Inflammatory macrophage treated with lipopolysaccharide for 1 hour (primary cell): Measurements from ENCODE around the gene EFCAB8.

ENCODE experiments used
- DNase-seq, 2 donors: peaks; one replicate each; pipeline ENCODE4 v3.0.0-alpha.2; 2020 to 2022

The EFCAB8 gene

DNA sequence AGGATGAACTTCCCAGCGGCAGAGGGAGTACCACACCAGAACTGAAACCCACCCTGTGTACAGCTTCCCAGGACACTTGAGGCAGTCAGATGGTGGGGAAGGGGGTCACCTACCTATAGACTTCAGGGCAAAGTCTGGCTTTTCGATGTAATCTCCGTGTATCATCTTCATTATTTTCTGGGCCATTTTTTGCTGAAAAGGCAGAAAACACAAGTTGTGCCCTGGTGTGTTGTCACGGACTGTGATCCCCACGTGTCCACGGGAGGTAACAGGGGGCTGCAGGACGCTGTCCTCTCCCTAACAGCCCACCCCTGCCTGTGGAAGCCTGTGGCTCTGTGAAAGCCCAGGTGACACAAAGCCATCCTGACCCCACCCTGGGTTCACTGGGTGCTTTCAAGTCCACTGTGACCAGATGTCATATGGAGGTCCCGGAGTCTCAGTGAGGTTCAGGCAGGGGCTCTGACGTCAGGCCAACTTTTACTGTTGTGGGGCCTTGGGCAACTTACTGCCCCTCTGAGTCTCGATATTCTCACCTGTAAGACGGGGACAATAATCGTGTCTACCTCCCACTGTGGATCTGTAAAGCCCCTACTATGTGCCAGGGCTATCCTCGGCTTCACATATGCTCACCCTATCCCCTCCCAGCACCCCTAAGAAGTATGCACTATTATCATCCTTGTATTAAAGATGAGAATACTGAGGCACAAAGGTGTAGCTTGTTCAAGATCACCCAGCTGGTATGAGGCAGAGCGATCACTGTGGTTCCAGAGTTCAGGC is 131.0 kb downstream of the EFCAB8 start:
- no peak for DNase-seq

DNA sequence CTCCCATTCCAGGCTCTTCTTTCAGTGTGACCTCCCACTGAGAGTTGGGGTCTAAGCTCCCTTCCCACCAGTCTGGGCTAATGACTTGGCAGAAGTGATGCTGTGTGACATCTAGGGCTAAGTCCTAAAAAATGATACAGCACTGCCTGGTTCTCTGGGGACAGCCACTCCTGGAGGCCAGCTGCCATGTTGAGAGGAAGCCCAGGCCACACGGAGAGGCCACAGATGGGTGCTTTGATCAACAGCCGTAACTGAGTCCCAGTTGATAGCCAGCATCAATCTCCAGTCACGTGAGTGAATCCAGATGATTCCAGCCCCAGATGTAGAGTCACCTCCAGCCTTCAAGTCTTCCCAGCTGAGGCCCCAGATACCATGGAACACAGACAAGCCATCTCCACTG is 131.7 kb downstream of the EFCAB8 start:
- no peak for DNase-seq

- DNase-seq, result no peak
Observed at GRCh38 chr20:32991383-32991782, 132.7 kb downstream of the EFCAB8 start.

DNA sequence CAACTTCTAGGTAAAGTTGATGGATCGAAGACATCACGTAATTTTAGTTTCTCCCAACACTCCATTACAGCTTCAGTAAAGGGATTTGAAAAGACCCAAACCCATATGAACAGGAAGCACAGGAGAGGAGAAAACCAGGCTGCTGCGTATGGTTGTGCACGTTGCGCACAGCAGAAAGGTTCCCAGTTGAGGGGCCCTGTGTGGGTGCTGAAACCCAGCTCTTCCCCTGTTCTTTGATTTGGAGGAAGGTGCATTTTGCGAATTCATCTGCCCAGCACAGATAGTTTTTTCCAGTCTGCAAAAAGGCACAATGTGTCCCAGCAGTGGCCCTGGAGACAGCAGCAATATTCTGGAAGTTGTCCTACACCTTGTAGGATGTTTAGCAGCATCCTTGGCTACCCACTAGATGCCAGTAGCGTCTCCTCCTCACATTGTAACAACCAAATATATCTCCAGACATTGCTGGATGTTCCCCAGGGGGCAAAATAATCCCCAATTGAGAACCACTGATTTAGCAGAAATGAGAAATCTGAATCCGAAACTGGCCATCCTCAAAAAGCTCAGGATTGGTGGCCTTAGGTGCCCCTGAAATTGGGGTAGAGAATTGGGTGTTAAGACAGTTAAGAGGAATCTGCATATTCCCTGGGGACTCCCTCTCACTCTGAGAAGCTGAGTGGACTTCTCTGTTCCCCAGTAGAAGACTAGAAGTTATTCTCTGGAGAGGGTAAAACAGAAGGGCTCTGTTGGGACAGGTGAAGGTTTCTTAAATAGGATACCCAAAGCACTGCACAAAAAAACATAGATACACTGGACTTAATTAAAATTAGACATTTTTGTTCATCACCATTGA is 133.3 kb downstream of the EFCAB8 start:
- no peak for DNase-seq

GRCh38 chr20:32993496-32994050 is 134.8 kb downstream of the EFCAB8 start:
- no peak for DNase-seq

DNA sequence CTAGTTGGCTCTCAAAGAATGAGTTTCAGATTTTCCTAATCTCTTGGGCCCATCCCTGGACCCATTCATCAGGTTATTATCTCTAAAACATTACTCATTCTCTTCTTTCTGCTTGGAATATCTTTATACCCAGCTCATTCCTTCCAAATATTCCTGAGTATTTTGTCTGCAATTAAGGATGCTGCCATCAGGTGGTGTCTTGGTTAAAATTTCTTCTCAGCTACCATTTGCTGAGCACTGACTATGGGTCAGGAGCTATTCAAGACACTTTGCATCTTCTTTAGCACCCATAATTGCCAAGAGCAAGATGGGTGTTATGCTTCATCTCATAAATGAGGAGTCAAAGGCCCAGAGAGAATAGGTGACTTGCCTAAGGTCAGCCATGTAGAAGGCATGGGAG is 137.1 kb downstream of the EFCAB8 start:
- DNase-seq, result peak in 1 of 2 donors; percentile 17

DNA sequence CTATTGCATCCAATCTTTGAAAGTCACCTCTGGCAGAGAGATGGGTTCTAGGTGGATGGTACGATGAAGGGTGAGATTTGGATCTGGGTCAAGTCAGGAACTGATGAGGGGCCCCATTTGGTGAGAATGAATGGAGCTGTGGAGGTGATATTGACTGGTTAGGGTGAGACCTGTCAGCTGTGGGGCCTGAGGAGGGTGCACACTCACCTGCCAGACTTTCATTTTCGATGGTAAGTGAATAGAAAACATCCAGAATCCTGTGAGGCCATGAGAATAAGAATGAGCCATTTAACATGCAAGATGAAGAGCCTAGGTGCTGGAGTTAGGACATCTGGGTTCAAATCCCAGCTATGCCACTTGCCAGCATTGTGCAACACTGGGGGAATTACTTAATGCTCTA is 138.7 kb downstream of the EFCAB8 start:
- no peak for DNase-seq

DNA sequence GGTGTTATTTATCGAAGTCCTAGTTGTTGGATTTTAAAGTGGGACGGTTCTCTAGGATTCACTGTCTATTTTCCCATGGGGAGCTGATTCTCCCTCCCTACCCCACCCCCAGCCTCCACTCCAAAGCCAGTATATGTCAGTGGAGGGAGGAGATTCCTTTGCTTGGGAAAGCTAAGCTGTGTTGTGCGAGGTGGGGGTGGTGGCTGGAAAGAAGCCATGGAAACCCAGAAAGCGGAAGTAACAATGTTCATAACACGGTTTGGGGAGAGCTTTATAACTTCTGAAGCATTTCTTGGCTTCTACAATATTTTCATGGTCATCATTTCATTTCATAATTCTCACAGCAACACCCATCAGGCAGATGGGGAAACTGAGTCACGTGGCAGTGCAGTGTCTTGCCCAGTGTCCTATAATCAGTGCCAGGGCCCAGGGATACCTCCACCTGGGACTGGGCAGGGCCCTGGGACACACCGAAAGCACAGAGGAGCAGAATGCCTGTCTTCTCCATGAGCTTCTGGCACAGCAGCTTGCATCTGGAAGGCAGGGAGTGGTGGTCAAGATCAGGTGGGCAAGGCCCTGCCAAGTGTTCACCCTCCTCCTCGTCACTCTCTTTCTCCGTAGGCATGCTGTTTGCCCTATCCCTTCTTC is 141.0 kb downstream of the EFCAB8 start:
- DNase-seq, result peak; percentile 20 to 51

DNA sequence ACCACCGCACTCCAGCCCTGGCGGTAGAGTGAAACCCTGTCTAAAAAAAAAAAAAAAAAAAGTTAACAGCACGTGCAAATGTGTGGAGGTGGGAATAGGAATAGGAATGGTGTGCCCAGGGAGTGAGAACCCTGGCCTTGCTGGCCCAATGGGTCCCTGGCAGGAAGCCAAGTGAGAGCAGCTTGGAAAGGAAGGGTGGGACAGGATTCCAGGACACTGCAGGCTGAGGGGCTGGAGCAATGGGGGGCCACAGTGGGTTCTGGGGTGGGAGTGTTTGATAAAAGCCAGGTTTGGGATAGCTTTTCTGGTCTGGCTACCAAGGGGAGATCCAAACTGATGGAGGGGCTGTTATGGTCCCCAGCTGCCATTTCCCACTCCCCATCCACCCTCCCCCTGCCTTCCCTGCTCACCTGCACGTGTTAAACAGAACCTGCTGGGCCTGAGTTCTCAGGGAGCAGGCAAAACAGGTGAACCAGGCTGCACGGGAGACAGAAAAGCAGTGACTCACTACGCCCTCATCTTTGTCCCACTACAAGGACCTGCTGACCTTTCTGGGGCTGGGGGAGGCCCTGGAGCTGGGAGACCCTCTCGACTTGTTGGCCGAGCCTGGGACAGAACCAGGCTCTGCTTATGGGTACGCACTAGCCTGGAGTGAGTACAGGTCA is 142.2 kb downstream of the EFCAB8 start:
- no peak for DNase-seq

GRCh38 chr20:33002087-33002808 is 143.5 kb downstream of the EFCAB8 start:
- no peak for DNase-seq

DNA sequence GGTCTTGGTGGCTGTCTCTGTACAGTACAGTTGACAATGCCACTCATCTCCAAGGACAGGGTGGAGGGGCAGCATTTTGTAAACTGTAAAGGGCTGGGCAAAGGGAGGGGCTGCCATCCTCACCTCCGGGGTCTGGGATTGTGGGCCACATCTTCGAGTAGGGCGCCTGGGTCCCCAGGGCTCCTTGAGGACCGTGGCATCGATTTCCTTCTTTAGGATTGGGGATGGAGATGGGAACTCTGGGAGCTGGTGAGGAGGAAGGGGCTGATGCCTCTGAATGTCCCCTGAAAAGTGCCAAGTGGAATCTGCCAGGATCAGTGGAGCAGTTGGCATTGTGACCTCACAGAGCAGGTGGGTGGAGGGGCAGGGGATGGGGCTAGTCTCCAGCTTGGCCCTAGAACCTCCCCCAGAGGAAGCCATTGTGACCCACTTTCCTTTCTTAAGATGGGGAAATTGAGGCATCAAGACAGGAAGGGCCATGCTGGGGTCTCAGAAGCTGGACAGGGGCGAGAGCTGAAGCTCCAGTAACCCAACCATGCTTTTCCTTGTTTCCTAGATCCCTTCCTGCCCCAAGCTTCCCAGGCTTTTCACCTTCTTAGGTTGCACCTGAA is 145.5 kb downstream of the EFCAB8 start, which contains the start of gene SUN5:
SUN5 (minus strand) TSS at position 293 of the 611 bp plus-strand sequence; CDS start at position 200, 93 bp downstream.
- no peak for DNase-seq

- peak; percentile 27 to 69 for DNase-seq
Observed at GRCh38 chr20:33005132-33005566, 146.4 kb downstream of the EFCAB8 start.

GRCh38 chr20:33005908-33006775 is 147.4 kb downstream of the EFCAB8 start:
- DNase-seq, result no peak

DNA sequence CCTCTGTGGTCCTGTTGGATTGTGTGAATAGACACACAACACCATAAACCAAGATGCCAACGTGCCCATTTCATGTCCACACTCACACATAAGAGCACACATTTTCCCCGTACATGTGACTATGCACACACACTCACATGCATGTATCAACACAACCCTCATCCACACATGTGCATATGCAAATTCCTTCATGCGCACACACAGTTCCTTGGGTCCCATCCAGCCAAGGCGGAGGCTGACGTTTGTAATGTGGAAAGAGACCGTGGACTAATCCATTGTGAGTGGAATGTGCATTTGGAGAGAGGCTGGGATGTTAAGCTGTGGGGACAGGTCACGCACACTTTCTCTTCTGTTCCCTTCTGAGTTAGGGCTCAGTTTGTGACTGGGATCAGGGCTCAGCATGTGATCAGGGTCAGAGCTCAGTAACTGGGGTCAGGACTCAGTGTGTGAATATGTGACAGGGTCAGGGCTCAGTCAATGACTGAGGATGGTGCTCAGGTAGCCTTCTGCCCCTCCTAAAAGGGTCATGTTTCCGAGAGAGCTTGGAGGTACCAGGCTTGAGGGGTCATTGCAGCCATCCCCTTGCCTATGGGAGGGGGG is 148.2 kb downstream of the EFCAB8 start:
- no peak for DNase-seq

- DNase-seq, result no peak
Observed at GRCh38 chr20:33007376-33008335, 148.9 kb downstream of the EFCAB8 start, which contains the start of gene BPIFB2. BPIFB2 (plus strand) TSS chr20:33007704; CDS start chr20:33008575, 871 bp downstream.

DNA sequence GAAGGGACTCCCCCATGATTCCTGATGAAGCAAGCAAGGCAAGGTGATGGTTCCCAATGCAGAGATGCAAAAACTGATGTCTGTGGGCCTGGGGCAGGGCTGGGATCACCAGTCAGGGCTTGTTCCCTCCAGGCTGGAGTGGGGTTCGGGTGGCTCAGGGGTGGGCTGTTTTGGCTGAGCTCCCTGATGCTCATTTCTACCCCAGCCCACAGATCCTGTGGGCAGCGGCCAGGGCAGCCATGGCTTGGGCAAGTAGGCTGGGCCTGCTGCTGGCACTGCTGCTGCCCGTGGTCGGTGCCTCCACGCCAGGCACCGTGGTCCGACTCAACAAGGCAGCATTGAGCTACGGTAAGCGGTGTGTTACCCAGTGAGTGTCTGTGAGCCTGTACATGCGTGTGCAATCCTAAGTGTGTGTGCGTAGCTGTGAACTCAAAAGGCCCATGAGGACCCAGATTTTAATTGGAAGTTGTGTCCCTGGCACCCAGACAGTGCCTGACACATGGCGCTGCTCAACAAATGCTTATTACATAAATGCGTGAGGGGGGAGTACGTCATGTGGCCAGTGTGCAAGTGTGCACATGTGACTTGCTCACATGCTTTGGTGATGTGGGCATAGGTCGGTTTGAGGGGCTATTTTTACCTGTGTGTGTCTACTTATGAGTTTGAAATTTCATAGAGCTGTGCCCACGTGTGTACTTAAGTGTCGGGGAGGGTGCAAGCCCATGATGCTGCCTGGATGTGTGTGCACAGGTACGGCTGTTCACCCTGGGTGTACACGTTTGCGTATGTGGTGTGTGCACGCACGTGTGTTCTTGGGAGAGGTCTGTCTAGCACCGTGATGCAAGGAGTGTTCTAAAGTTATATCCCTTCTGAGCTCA is 149.9 kb downstream of the EFCAB8 start:
- DNase-seq, result no peak
